Transverse colon (tissue), 4 donors: Measurements from ENCODE around the gene OR1I1.

Experiments
- CTCF ChIP-seq, 5 experiments: fragments of 200-600 bp in 3 of 5; fragments of 450-650 bp in 2 of 5; sonication (generic) in 3 of 5; IDR thresholded peaks; 1 replicate in 2 of 5; 2 replicates in 3 of 5; pipeline ENCODE4 v1.5.1; 2016 to 2017; ENCODE audit warnings: antibody characterized with exemption in 5 of 5, inconsistent platforms in 3 of 5, mild to moderate bottlenecking in 2 of 5, moderate library complexity in 1 of 5
- EP300 ChIP-seq: sonication (generic); formaldehyde crosslinking; IDR thresholded peaks from one replicate; pipeline ENCODE4 v1.6.1; 2017; ENCODE audit warnings: antibody characterized with exemption, low read depth
- POLR2A ChIP-seq: fragments of 450-650 bp; IDR thresholded peaks from one replicate; pipeline ENCODE4 v1.6.1; 2016; ENCODE audit warnings: antibody characterized with exemption, mild to moderate bottlenecking, moderate library complexity
- POLR2AphosphoS5 ChIP-seq, 3 donors: sonication (generic); formaldehyde crosslinking; IDR thresholded peaks; one replicate each; pipeline ENCODE4 v1.6.1; 2016; ENCODE audit warnings: antibody characterized with exemption in 3 of 3

DNA sequence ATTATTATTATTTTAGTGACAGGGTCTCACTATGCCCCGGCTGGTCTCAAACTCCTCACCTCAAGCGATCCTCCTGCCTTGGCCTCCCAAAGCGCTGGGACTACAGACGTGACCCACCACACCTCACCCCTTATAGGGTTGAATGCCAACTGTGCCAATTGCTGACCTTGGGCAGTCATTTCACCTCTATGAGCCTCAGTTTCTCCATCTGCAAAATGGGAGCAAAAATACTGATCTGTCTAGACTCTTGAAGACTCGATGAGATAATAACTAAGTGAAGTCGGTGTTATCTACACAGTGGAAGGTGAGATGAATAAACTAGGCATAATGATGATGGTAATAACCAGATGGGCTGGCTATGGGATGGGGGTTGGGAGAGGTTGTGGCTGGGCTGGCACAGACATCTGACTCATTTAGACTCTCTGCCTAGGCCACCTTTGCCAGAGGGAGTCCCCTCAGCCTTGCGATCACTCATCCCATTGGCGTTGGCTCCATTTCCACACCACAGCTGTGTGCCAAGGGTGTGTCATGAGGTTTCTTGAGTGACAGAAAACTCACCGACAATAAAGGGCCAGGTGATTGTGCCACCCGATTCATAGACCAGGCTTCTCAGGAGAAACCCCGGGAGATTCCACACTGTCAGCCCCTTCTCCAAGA is 33.0 kb upstream of the OR1I1 start, which contains the start of gene CASP14:
- TF ChIP-seq CTCF (IDR thresholded peaks at IDR 0.05): no peak
- no peak for TF ChIP-seq EP300
- TF ChIP-seq POLR2A: no peak
- no peak for TF ChIP-seq POLR2AphosphoS5 (IDR thresholded peaks at IDR 0.05)
